ENCODE data around the gene TMEM150A. TPM values are rescaled to one million over a fixed set of nuclear protein-coding genes. Genes with fewer than 3 reads are reported as not detected.

Gene TMEM150A
- total RNA-seq, 6 experiments from 2014 or later, result 20.0 to 26.7 (median 21.9) TPM

DNA sequence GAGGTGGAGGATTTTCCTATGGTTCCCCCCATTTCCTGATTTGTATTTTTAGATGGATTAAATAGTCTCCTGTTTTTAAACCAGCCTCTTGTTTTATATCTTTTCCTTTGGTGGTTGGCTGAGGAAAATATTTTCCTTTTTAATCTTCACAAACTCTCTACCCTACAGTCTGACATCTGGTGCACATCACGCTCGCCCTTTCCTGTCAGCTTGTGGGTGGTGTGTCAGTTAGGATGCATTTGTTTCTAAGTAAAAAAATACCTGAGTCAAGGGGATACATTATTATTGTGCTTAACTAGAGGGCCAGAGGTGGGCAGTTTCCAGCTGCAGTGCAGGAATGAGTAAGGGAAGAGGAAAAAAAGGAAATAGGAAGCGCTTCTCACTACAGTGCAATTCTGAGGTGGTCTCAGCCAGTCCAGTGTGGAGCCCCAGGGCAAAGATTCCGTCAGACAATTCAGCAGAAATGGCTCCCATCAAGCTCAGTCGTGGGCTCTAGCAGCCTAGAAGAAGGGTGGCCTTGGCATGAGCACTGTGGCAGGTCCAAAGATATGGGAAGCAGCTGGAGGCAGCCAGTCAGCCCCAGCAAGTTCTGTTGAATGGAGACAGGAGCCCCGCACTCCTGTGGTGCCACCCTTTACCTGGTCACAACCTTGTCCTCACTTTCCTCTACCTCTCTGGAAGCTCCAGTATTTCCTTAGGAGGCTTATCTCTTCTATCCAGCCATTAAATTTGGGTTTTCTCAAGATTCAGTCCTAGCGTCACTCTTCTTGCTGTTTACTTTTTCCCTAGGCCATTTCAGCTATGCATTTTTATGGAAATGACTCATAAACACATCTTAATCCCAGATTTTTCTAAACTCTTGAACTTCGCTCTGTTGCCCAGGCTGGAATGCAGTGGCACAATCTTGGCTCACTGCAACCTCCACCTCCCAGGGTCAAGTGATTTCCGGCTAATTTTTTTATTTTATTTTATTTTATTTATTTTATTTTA, 47.0 kb upstream of the TMEM150A start:
- ATAC-seq, result no peak
- intact Hi-C loops (cut with DNase I), result no loop called here
- no peak overlapping the region for H3K27ac ChIP-seq
- no peak overlapping the region for H3K4me3 ChIP-seq
- H3K27me3 ChIP-seq, result no peaks in the 10 kb centered on the region
- TF ChIP-seq POLR2A (IDR thresholded peaks at IDR 0.05), result no peak
- TF ChIP-seq, protein P1, sequence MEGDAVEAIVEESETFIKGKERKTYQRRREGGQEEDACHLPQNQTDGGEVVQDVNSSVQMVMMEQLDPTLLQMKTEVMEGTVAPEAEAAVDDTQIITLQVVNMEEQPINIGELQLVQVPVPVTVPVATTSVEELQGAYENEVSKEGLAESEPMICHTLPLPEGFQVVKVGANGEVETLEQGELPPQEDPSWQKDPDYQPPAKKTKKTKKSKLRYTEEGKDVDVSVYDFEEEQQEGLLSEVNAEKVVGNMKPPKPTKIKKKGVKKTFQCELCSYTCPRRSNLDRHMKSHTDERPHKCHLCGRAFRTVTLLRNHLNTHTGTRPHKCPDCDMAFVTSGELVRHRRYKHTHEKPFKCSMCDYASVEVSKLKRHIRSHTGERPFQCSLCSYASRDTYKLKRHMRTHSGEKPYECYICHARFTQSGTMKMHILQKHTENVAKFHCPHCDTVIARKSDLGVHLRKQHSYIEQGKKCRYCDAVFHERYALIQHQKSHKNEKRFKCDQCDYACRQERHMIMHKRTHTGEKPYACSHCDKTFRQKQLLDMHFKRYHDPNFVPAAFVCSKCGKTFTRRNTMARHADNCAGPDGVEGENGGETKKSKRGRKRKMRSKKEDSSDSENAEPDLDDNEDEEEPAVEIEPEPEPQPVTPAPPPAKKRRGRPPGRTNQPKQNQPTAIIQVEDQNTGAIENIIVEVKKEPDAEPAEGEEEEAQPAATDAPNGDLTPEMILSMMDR (IDR thresholded peaks at IDR 0.05), result no peak
- DNase-seq, result no peak
- H3K9me3 ChIP-seq, result no peaks in the 10 kb centered on the region
- 81% methylated on average over 8 of the region's 9 CpGs for WGBS (ENCODE audit: insufficient coverage, low coverage, low lambda C conversion rate, missing lambda C conversion rate)
- H3K36me3 ChIP-seq, result peaks cover 0 to 69% (median 35%) of the 10 kb centered on the region in 4 donors
- peaks cover 0 to 4% (median 0%) of the 10 kb centered on the region in 4 donors for H3K4me1 ChIP-seq

DNA sequence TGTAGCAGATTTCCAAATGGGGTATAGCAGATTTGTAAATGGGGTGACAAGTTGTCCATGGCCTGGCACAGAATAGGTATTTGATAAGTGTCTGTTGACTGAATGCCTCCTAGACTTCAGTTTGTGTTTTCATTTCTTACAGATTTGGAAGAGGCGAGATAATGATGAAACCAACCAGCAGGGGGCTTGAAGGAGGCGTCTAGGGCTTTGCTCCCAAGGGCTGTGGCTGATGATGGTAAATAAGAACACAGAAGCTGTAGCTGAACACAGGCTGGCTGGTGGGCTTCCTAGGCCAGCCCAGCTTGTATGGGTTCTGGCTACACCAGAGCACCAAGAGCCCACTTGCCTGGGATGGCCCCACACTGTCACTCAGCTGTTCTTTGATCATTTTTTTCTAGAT, 46.1 kb upstream of the TMEM150A start:
- Histone ChIP-seq H3K36me3 (peaks cover 0 to 77% (median 41%) of the 10 kb centered on the region in 4 donors), H3K27me3 (no peaks in the 10 kb centered on the region), H3K9me3 (no peaks in the 10 kb centered on the region), H3K27ac (no peak overlapping the region), H3K4me3 (no peak overlapping the region), H3K4me1 (peaks cover 0 to 4% (median 0%) of the 10 kb centered on the region in 4 donors)
- WGBS (ENCODE audit: insufficient coverage, low coverage, low lambda C conversion rate, missing lambda C conversion rate), result 75% methylated on average over 1 of the region's 2 CpGs
- ATAC-seq, result peak in 3 of 4 donors; percentile 25 to 42 (median 40)
- TF ChIP-seq POLR2A (IDR thresholded peaks at IDR 0.05), result no peak
- TF ChIP-seq, protein P1 (IDR thresholded peaks at IDR 0.05), result peak; percentile 15 to 34 (median 22)
- intact Hi-C loops (cut with DNase I), result no loop called here
- no peak for DNase-seq

DNA sequence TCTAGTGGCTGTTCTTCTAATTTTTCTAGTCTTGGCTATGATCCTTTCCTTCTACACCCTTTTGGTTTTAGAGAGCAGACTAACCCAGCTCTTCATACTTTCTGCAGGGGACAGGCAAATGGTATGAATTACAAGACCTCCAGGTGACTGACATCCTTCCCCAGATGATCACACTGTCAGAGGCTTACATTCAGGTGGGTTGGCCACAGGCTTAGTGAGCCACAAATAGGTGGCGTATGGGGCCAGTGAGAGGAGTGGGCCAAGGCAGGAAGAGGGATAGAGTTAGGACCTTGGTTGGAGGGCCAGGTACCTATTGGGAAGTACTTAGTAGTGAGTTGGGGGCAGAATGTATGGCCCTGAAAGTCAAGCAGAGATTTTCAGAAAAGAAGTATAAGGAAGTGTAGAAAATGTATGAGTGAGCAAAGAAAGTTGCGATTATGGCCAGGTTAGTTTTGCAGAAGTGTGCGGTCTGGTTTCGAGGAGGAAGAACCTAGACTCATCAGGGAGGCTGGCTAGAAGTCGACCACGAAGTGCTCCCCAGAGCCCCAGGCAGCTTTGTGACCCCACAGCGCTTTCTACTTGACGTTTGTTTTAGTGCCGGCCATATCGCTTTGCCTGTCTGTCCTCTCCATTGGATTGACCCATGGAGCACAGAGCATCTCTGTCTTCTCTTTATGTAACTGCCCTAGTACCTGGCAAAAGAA, 45.5 kb upstream of the TMEM150A start:
- Histone ChIP-seq H3K4me3 (no peak overlapping the region), H3K4me1 (peaks cover 0 to 4% (median 0%) of the 10 kb centered on the region in 4 donors), H3K27ac (no peak overlapping the region), H3K9me3 (no peaks in the 10 kb centered on the region), H3K27me3 (no peaks in the 10 kb centered on the region), H3K36me3 (peaks cover 0 to 81% (median 41%) of the 10 kb centered on the region in 4 donors)
- DNase-seq, result no peak
- intact Hi-C loops (cut with DNase I), result no loop called here
- ATAC-seq, result no peak
- WGBS (ENCODE audit: insufficient coverage, low coverage, low lambda C conversion rate, missing lambda C conversion rate), result 67% methylated on average over 5 of the region's 10 CpGs
- no peak for TF ChIP-seq POLR2A (IDR thresholded peaks at IDR 0.05)
- TF ChIP-seq, protein P1 (IDR thresholded peaks at IDR 0.05), result no peak

GRCh38 chr2:85646166-85646565, 43.7 kb upstream of the TMEM150A start:
- Histone ChIP-seq H3K27me3 (no peaks in the 10 kb centered on the region), H3K36me3 (peaks cover 5 to 97% (median 45%) of the 10 kb centered on the region in 4 donors), H3K9me3 (no peaks in the 10 kb centered on the region), H3K27ac (no peak overlapping the region), H3K4me3 (no peak overlapping the region), H3K4me1 (peaks cover 0 to 4% (median 0%) of the 10 kb centered on the region in 4 donors)
- ATAC-seq (no peak), DNase-seq (no peak)
- WGBS (ENCODE audit: insufficient coverage, low coverage, low lambda C conversion rate, missing lambda C conversion rate), result 96% methylated on average over 2 of the region's 2 CpGs
- no peak for TF ChIP-seq POLR2A (IDR thresholded peaks at IDR 0.05)
- TF ChIP-seq, protein P1 (IDR thresholded peaks at IDR 0.05), result no peak
- intact Hi-C loops (cut with DNase I), result no loop called here
